OCI-LY3 (cell line): ENCODE data around the gene TAS2R4.

Experiments used
- H2AFZ ChIP-seq: fragments of 200-600, 300-600 bp; shearing (Covaris generic); 2 replicates; pipeline ENCODE4 v1.6.0; 2014; ENCODE audit warnings: antibody characterized with exemption, low read depth, low read length
- H3K27ac ChIP-seq: fragments of 200-600, 300-600 bp; sonication (generic); 2 replicates; pipeline ENCODE4 v1.5.1; 2014; ENCODE audit warnings: mild to moderate bottlenecking, low read length, moderate library complexity, mixed read lengths
- H3K27me3 ChIP-seq: fragments of 200-600, 300-600 bp; sonication (generic); 2 replicates; pipeline ENCODE4 v1.6.1; 2014; ENCODE audit warnings: low read depth, low read length, mixed read lengths
- H3K36me3 ChIP-seq: fragments of 200-600, 300-600 bp; sonication (generic); replicated peaks from 2 replicates; pipeline ENCODE3; 2014; ENCODE audit warnings: low read depth, low read length, mixed read lengths
- H3K4me1 ChIP-seq: fragments of 300-600, 200-600 bp; sonication (generic); 2 replicates; pipeline ENCODE4 v1.6.1; 2014; ENCODE audit warnings: low read length, mixed read lengths
- H3K4me2 ChIP-seq: fragments of 200-600, 300-600 bp; sonication (generic); 2 replicates; pipeline ENCODE4 v1.6.1; 2014; ENCODE audit warnings: low read length, mixed read lengths
- H3K4me3 ChIP-seq: fragments of 300-600, 200-600 bp; sonication (generic); 2 replicates; pipeline ENCODE4 v1.5.1; 2014; ENCODE audit warnings: antibody characterized with exemption, mild to moderate bottlenecking, low read length, moderate library complexity
- H3K79me2 ChIP-seq: fragments of 300-600, 200-600 bp; shearing (Covaris generic); 2 replicates; pipeline ENCODE4 v1.6.1; 2014; ENCODE audit warnings: mild to moderate bottlenecking, low read length, mixed read lengths
- H3K9ac ChIP-seq: fragments of 300-600, 200-600 bp; shearing (Covaris generic); 2 replicates; pipeline ENCODE4 v1.6.0; 2014; ENCODE audit warnings: mild to moderate bottlenecking, low read length, moderate library complexity
- H3K9me3 ChIP-seq: fragments of 200-600, 300-600 bp; shearing (Covaris generic); 2 replicates; pipeline ENCODE4 v1.6.1; 2014; ENCODE audit warnings: low read length, mixed read lengths; ENCODE audit not compliant: insufficient read depth
- H4K20me1 ChIP-seq: fragments of 200-600, 300-600 bp; sonication (generic); 2 replicates; pipeline ENCODE4 v1.6.1; 2016; ENCODE audit warnings: low read length, mixed read lengths; ENCODE audit not compliant: insufficient read depth
- EZH2phosphoT487 ChIP-seq: fragments of 200-600 bp; shearing (Covaris generic); IDR thresholded peaks from 2 replicates; pipeline ENCODE4 v1.6.1; 2018; ENCODE audit warnings: antibody characterized with exemption, mixed run types, low read depth
- TF ChIP-seq, protein P1 (sequence below): fragments of 200-600, 300-600 bp; sonication (generic); IDR thresholded peaks from 2 replicates; pipeline ENCODE4 v1.5.1; 2014; ENCODE audit warnings: antibody characterized with exemption, low read length, low read depth

TAS2R4 gene, protein sequence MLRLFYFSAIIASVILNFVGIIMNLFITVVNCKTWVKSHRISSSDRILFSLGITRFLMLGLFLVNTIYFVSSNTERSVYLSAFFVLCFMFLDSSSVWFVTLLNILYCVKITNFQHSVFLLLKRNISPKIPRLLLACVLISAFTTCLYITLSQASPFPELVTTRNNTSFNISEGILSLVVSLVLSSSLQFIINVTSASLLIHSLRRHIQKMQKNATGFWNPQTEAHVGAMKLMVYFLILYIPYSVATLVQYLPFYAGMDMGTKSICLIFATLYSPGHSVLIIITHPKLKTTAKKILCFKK

DNA sequence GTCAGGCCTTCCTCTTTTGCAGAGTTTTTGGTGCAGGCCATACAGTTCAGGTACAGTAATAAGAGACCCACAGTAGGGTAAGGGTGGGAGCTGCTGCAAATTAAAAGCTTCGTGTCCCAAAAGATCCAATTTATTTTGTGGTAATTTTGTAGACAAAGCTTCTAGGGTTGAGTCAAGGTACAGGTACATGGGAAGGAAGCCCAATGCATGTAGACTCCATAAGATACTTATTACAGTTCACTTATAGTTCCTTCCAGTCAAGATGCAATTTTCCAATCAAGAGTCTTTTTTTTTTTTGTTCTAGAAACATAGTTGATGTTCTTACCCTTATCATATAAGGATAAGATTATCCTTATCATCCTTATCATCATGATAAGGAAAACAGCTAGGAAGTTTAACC is at the start of gene TAS2R4:
TAS2R4 (plus strand) TSS at position 301 of the 400 bp plus-strand sequence. CDS start 1,815 bp downstream, outside the sequence.
- Histone ChIP-seq H3K4me3 (no peak within 1 kb of the TSS), H3K4me1 (no peaks in the 10 kb centered on the region), H3K27me3 (no peaks in the 10 kb centered on the region), H3K27ac (no peak within 1 kb of the TSS), H3K9me3 (no peaks in the 10 kb centered on the region), H3K79me2 (no peaks in the 10 kb centered on the region), H4K20me1 (no peaks in the 10 kb centered on the region), H3K4me2 (no peak within 1 kb of the TSS), H2AFZ (no peak within 1 kb of the TSS), H3K9ac (no peak within 1 kb of the TSS), H3K36me3 (peaks cover 14% of the 10 kb centered on the region)
- TF ChIP-seq EZH2phosphoT487: no peak
- TF ChIP-seq, protein P1, sequence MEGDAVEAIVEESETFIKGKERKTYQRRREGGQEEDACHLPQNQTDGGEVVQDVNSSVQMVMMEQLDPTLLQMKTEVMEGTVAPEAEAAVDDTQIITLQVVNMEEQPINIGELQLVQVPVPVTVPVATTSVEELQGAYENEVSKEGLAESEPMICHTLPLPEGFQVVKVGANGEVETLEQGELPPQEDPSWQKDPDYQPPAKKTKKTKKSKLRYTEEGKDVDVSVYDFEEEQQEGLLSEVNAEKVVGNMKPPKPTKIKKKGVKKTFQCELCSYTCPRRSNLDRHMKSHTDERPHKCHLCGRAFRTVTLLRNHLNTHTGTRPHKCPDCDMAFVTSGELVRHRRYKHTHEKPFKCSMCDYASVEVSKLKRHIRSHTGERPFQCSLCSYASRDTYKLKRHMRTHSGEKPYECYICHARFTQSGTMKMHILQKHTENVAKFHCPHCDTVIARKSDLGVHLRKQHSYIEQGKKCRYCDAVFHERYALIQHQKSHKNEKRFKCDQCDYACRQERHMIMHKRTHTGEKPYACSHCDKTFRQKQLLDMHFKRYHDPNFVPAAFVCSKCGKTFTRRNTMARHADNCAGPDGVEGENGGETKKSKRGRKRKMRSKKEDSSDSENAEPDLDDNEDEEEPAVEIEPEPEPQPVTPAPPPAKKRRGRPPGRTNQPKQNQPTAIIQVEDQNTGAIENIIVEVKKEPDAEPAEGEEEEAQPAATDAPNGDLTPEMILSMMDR: no peak

DNA sequence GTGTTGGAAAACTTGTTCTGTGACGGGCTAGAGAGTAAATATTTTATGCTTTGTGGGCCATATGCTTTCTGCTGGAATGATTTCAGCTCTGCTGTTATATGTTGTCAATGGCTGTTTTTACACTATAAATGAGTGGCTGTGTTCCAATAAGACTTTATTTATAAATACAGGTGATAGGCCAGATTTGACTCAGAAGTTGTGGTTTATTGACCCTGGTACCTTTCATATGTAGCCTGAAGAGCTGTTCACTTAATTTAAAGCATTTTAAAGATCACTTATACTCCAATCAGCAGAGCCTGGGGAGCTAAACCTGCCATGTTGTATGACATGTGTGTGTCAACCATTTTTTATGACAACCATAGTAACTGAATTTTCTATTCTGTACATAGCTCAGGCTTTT is 47.5 kb upstream of the TAS2R4 start:
- H3K9ac ChIP-seq: no peak overlapping the region
- no peak overlapping the region for H3K4me2 ChIP-seq
- no peaks in the 10 kb centered on the region for H3K4me1 ChIP-seq
- H3K4me3 ChIP-seq: no peak overlapping the region
- H3K36me3 ChIP-seq: no peaks in the 10 kb centered on the region
- no peak overlapping the region for H2AFZ ChIP-seq
- H3K27me3 ChIP-seq: no peaks in the 10 kb centered on the region
- no peak overlapping the region for H3K27ac ChIP-seq
- no peaks in the 10 kb centered on the region for H3K9me3 ChIP-seq
- TF ChIP-seq, protein P1: no peak
- TF ChIP-seq EZH2phosphoT487: no peak
- no peaks in the 10 kb centered on the region for H3K79me2 ChIP-seq
- no peaks in the 10 kb centered on the region for H4K20me1 ChIP-seq

- no peak overlapping the region for H2AFZ ChIP-seq
- no peak overlapping the region for H3K4me2 ChIP-seq
- TF ChIP-seq, protein P1: no peak
- TF ChIP-seq EZH2phosphoT487: no peak
- no peaks in the 10 kb centered on the region for H3K79me2 ChIP-seq
- no peak overlapping the region for H3K27ac ChIP-seq
- H3K4me3 ChIP-seq: no peak overlapping the region
- no peaks in the 10 kb centered on the region for H3K9me3 ChIP-seq
- H3K27me3 ChIP-seq: no peaks in the 10 kb centered on the region
- H3K9ac ChIP-seq: no peak overlapping the region
- no peaks in the 10 kb centered on the region for H3K4me1 ChIP-seq
- H4K20me1 ChIP-seq: no peaks in the 10 kb centered on the region
- H3K36me3 ChIP-seq: no peaks in the 10 kb centered on the region
These were observed 44.9 kb upstream of the TAS2R4 start for GRCh38 chr7:141731476-141732149.

- Histone ChIP-seq H3K4me1 (peaks cover 17% of the 10 kb centered on the region), H3K36me3 (peaks cover 16% of the 10 kb centered on the region), H3K4me3 (peak overlapping the region; percentile 81), H3K27ac (peak overlapping the region; percentile 70), H3K9me3 (no peaks in the 10 kb centered on the region), H3K9ac (peak overlapping the region; percentile 74), H4K20me1 (no peaks in the 10 kb centered on the region), H3K4me2 (peak overlapping the region; percentile 87), H3K27me3 (no peaks in the 10 kb centered on the region), H3K79me2 (peaks cover 42% of the 10 kb centered on the region), H2AFZ (peak overlapping the region; percentile 96)
- TF ChIP-seq, protein P1: no peak
- TF ChIP-seq EZH2phosphoT487: no peak
These were observed 39.2 kb upstream of the TAS2R4 start for GRCh38 chr7:141737118-141737835.
